DMS153 treated with DMSO at 0.1 percent for 48 hours (cell line): ENCODE data around the gene TBC1D7.

Experiments
- DNase-seq: peaks from one replicate; lab custom pipeline; 2025; ENCODE audit not compliant: unreplicated experiment; lab: John Stamatoyannopoulos, UW

Gene TBC1D7

DNA sequence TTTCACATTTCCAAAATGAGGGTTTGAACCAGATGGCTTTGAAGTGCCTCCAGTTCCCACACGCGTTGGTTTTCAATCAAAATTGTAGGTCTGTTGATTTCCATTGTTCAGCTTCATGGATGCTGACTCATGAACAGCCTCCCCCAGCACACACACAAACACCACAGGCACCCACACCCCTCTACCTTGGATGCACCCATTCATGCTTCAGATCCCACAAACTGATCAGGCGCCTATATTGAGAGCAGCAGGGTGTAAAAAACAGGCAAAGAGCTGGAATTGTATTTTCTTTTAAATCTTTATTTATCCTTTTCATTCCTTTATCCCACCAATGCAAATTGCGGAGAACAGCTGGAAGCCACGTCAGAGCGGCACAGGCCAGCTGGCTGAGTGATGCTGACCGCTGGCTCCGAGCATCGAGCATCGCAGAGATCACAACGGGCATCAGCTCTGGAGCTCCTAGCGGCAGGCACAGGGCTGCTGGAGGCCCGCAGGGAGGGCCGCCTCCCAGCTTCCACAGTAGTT is 29.3 kb upstream of the TBC1D7 start:
- no peak for DNase-seq

- no peak for DNase-seq
These were observed 27.9 kb upstream of the TBC1D7 start for GRCh38 chr6:13355999-13356785.

DNA sequence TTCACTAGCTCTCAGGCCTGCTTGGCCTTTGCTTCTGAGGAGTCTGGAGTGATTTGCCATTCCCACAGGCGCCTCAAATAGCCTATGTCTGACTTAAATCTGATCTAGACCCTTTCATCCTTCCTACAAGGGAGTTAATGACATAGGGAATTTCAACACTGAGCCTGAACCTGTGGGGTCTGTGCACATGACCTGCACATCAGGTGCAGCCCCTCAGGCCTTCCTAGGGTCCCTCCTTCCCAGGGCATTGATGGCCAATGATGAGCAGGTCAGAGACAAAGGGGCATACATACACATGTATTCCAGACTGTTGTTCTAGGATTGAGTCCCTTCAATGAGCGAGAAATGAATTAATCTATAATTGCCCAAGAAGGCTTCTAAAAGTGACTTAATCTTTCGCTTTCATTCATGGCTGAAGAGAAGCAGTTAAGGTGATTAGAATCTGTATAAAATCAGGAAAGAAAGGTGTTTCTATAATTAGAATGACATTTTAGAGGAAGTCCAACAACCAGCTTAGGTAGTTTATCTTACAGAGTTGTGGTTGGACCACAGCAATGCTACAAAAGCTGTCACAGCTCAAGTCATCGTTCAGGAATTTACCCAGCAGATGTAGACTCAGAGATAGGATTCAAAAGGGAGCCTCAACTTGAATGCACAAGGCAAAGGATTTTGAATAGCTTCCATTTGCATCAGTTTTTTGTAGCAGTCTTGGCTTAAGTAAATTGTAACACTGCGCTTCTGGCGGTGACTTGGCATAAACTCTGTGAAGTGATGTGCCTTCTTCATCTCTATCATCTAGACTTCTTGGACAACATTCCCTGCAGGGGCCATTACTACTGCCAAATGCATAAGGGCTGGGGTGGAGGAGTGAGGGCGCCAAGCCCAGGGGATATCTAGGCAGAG is 27.0 kb upstream of the TBC1D7 start:
- DNase-seq: no peak

GRCh38 chr6:13354331-13355042 is 26.1 kb upstream of the TBC1D7 start:
- no peak for DNase-seq

DNA sequence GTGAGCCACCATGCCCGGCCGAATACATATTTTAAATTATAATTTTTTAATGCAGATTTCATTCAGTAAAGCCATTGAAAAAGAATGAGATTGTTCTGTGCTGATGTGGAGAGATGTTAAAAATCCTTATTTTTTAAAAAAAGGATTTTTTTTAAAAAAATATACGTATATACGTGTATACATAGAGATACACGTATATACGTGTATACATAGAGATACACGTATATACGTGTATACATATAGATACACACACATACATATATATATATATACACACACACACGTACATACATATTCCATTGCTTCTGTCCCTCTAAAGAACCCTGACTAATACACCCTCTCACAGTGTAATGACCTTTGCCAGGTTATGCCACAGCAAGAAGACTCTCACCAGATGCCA is 23.8 kb upstream of the TBC1D7 start:
- DNase-seq: no peak

- DNase-seq: no peak
These were observed 22.9 kb upstream of the TBC1D7 start for GRCh38 chr6:13351271-13351670.

GRCh38 chr6:13349811-13350506 is 21.6 kb upstream of the TBC1D7 start:
- DNase-seq: no peak

GRCh38 chr6:13348334-13349113 is 20.2 kb upstream of the TBC1D7 start:
- no peak for DNase-seq

DNA sequence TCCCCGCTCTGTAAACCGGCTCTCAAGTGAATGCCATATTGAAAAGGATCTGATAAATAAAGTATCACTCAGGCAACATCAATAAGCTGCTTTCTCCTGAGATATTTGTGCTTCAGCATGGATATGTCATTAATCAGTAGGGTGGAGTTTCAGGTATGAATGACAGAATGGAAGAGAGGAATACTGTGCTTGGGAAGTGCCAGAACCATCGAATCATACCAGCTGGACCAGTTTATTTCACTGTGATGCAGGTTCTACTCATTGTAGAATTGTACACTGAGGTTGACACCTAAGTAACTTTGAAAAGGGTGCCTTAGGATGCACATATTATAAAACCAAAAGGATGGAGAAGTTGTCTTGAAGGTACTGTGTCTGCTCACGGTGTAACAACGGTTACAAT is 17.9 kb upstream of the TBC1D7 start:
- DNase-seq: no peak

- no peak for DNase-seq
These were observed 14.2 kb upstream of the TBC1D7 start for GRCh38 chr6:13342414-13343019.

DNA sequence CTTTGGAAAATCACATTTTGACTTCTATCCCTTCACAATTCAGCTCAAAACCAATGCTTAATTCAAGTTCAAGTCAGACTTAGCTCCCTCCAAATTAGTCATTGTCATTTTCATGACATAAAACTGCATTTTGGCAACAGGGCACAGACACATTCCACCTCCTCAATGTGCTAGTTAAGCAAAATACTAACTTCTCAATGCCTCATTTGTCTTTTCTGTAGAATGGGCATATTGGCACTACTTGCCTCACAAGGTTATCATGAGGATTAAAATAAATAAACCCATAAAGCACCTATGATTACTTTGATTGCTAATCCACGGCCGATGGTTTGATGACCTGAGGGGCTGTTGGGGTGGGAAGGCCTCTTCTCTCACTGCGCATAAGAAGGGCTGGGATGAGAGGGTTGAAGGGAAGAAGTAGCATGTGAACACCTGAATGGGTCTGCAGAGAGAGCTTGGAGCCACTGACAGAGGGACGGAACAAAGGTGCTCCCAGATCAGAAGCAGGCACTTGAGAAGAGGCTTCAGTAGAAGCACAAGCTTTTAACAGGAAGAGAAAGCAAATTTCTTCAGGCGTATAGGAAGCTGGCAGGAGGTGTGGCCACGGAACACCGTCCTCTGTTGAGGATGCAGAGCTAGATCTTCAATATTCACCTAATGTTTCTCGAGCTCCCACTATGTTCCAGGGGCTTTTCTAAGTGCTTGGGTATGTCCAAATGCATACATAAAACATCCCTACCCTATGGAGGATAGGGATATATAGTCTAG is 11.7 kb upstream of the TBC1D7 start:
- DNase-seq: no peak

DNA sequence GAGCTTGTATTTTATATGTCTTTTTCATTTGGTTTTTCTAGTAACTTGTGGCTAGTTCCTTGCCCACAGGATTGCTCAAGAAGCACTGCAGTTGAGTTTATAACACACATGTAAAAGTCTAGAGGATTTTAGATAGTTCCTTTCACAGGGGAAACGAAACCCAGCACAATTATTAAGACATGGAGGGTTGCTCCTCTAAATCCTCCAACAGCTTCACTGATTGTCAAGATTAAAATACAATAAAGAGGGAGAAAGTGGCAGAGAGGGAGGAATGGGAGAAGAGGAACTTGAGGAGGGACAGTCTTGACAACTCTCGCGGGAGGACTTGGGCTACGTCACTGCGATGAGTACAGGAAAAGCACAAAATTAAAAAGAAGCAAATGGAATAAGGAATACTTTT is 9.7 kb upstream of the TBC1D7 start:
- no peak for DNase-seq

- peak; percentile 26 for DNase-seq
These were observed 8.2 kb upstream of the TBC1D7 start for GRCh38 chr6:13336553-13336952.

DNA sequence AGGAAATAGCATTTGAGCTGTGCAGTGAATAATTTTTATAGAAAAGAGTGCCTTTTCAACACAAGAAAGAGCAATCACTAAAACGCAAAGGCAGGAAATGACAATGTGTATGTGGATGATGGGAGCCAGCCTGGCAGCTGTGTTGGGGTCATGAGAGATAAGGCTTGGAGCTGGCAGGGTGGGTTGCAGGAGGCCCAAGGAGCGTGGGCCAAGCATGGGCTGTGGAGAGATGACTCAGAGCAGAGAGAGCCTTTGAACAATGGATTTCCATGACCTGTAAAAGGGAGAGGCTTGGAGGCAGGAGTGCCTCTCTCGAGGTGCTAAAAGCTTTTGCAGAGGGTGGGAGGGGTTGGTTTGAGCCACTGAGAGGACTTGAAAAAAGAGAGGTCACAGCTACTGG is 6.6 kb upstream of the TBC1D7 start:
- DNase-seq: no peak

GRCh38 chr6:13332349-13332706 is 4.0 kb upstream of the TBC1D7 start:
- DNase-seq: no peak

DNA sequence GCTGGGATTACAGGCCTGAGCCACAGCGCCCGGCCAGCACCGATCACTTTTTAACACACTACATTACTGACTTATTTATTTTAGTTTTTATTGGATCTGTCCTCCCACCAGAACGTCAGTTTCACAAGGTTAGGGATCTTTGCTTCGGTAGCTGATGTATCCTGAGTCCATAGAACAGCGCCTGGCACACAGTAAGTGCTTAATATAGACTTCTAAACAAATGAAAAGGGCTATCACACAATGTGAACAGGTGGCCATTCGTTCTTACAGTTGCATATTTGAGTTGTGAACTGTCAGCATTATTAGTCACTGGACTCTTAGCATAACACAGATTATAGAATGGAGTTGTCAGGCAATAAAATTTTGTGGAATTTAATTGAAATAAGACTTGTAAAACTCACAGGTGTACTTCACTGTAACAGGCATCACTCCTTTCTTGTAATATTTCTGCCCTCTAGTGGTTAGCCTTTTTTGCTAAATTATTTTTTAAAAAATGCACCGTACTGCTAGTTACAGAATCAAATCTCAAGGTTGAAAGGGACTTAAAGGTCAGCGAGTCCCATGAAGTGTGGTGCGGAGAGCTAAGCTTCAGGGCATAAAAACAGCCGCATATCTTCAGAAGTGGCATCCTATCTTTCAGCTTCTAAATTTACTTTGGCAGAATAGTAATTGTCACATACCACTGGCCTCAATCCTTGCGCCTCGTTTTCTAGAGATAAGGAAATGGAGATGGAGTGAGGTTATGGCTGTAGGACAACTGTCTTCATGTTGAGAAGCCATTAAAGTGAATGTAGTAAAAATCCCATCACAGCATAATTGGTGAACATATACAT is 3.4 kb upstream of the TBC1D7 start:
- no peak for DNase-seq

GRCh38 chr6:13328875-13329183 is 492 bp upstream of the TBC1D7 start:
- DNase-seq: no peak

GRCh38 chr6:13327691-13328075 is 654 bp downstream of the TBC1D7 start:
- DNase-seq: no peak
